Keratinocyte (primary cell): ENCODE data around the gene CWC22. TPM values are rescaled to one million over a fixed set of nuclear protein-coding genes. Genes with fewer than 3 reads are reported as not detected.

Experiments used
- DNase-seq: peaks from one replicate; pipeline ENCODE4 v3.0.0-alpha.2; 2011; ENCODE audit warnings: low read depth, missing footprints, low spot score
- FAIRE-seq: peaks from 2 replicates; lab custom pipeline; 2011; peaks lifted over from hg19 to GRCh38; lab: Jason Lieb, UNC
- H2AFZ ChIP-seq: 2 replicates; pipeline ENCODE4 v1.6.0; 2012; ENCODE audit warnings: low read length, control low read depth, inconsistent platforms; ENCODE audit not compliant: control insufficient read depth
- H3K27ac ChIP-seq: 2 replicates; pipeline ENCODE4 v1.5.1; 2011; ENCODE audit warnings: low read length; ENCODE audit not compliant: control insufficient read depth, insufficient read depth
- H3K27me3 ChIP-seq: 3 replicates; pipeline ENCODE4 v1.6.0; 2011; ENCODE audit warnings: low read length; ENCODE audit not compliant: control insufficient read depth, insufficient read depth; ENCODE audit errors: extremely low read depth
- H3K36me3 ChIP-seq, 2 experiments: 2 replicates in 1 of 2; 3 replicates in 1 of 2; pipeline ENCODE4 v1.5.1; 2011; ENCODE audit warnings: low read length in 2 of 2, mild to moderate bottlenecking in 1 of 2; ENCODE audit not compliant: control insufficient read depth in 2 of 2, insufficient read depth in 2 of 2; ENCODE audit errors: extremely low read depth in 1 of 2
- H3K4me1 ChIP-seq: 3 replicates; pipeline ENCODE4 v1.5.1; 2011; ENCODE audit warnings: low read length; ENCODE audit not compliant: control insufficient read depth, insufficient read depth; ENCODE audit errors: extremely low read depth
- H3K4me2 ChIP-seq: 3 replicates; pipeline ENCODE4 v1.6.0; 2011; ENCODE audit warnings: low read depth, low read length; ENCODE audit not compliant: control insufficient read depth, insufficient read depth; ENCODE audit errors: extremely low read depth
- H3K4me3 ChIP-seq, 3 experiments: fragments of 200-600 bp in 1 of 3; sonication (generic) in 1 of 3; 2 replicates in 2 of 3; 3 replicates in 1 of 3; pipeline ENCODE4 v1.5.1; 2011 to 2016; ENCODE audit warnings: low read length in 3 of 3, mild to moderate bottlenecking in 3 of 3, control low read depth in 2 of 3, inconsistent platforms in 1 of 3, low read depth in 1 of 3, mixed read lengths in 1 of 3, mixed run types in 1 of 3, moderate library complexity in 1 of 3; ENCODE audit not compliant: control insufficient read depth in 2 of 3, insufficient read depth in 2 of 3; ENCODE audit errors: extremely low read depth in 1 of 3
- H3K79me2 ChIP-seq: 2 replicates; pipeline ENCODE4 v1.6.0; 2012; ENCODE audit warnings: low read length; ENCODE audit not compliant: control insufficient read depth, insufficient read depth
- H3K9ac ChIP-seq: 3 replicates; pipeline ENCODE4 v1.6.0; 2011; ENCODE audit warnings: low read length; ENCODE audit not compliant: control insufficient read depth, insufficient read depth; ENCODE audit errors: extremely low read depth
- H3K9me1 ChIP-seq: 3 replicates; pipeline ENCODE4 v1.6.0; 2011; ENCODE audit warnings: low read length; ENCODE audit not compliant: control insufficient read depth, insufficient read depth; ENCODE audit errors: extremely low read depth
- H3K9me3 ChIP-seq: 2 replicates; pipeline ENCODE4 v1.5.1; 2012; ENCODE audit warnings: low read depth, low read length; ENCODE audit not compliant: control insufficient read depth
- H4K20me1 ChIP-seq: 3 replicates; pipeline ENCODE4 v1.6.0; 2011; ENCODE audit warnings: low read length; ENCODE audit not compliant: control insufficient read depth, insufficient read depth; ENCODE audit errors: extremely low read depth
- EZH2 ChIP-seq: IDR thresholded peaks from one replicate; pipeline ENCODE4 v1.6.1; 2012; ENCODE audit warnings: inconsistent platforms, mild to moderate bottlenecking, low read length, moderate library complexity
- dilution Hi-C: fragments of 300-500 bp; cut with MboI; formaldehyde crosslinking; loops from one replicate; pipeline ENCODE4 v1.7.0; 2020; ENCODE audit warnings: low sequenced_read_pairs; ENCODE audit not compliant: extremely low pct_ligation_motif_present
- polyA plus RNA-seq, 5 experiments: library from polyadenylated mRNA; depleted of rRNA in 3 of 5; stranded (reverse) in 3 of 5; stranded (forward) in 1 of 5; unstranded in 1 of 5; fragments of >200 nt; gene quantifications; 1 replicate in 1 of 5; 2 replicates in 3 of 5; 3 replicates in 1 of 5; pipeline versions ENCODE4 v1.2.1 to v1.2.3, GENCODE V29; 2011 to 2012; ENCODE audit warnings: missing spikeins in 2 of 5, low read depth in 1 of 5, low replicate concordance in 1 of 5
- TF ChIP-seq, protein P1 (sequence below), 3 experiments: IDR thresholded peaks in 1 of 3; conservative IDR thresholded peaks in 1 of 3; optimal IDR thresholded peaks in 1 of 3; 2 replicates in 2 of 3; 3 replicates in 1 of 3; pipeline versions ENCODE3 to v1.5.1; 2011; ENCODE audit warnings: low read length in 3 of 3, mild to moderate bottlenecking in 3 of 3, moderate library complexity in 2 of 3, control low read depth in 1 of 3, inconsistent platforms in 1 of 3; ENCODE audit not compliant: insufficient read depth in 2 of 3; ENCODE audit errors: extremely low read depth in 1 of 3

The CWC22 gene
- polyA plus RNA-seq, 1 donor (not counting 4 experiments of a cell fraction or from before 2014, with no cell fraction given), result 8.8 TPM

DNA sequence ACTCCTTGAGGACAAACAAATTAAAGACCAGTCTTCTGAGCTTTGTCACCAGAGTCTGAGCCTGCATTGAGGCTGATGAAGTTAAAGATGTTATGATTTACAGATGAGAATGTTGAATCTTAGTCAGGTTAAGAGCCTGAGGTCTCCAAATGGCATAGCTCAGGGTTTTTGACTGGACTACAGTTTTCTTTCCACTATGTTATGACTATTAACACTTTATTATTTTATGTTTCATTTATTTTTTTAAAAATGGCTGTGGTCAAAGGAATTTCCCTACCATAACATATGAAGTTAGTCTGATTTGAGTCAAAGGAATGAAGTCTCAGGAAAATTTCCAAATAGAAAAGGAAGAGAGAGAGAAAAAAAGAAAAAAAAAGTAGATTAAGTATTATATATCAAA lies 39.7 kb upstream of the CWC22 start:
- no peaks in the 10 kb centered on the region for H3K27me3 ChIP-seq
- H3K36me3 ChIP-seq, result no peaks in the 10 kb centered on the region
- H3K9me3 ChIP-seq, result no peaks in the 10 kb centered on the region
- no peak overlapping the region for H3K4me2 ChIP-seq
- no peak overlapping the region for H3K4me3 ChIP-seq
- H3K9me1 ChIP-seq, result no peaks in the 10 kb centered on the region
- DNase-seq (no peak), FAIRE-seq (no peak)
- dilution Hi-C loops, result no loop called here
- no peak overlapping the region for H3K27ac ChIP-seq
- no peaks in the 10 kb centered on the region for H3K4me1 ChIP-seq
- H3K79me2 ChIP-seq, result no peaks in the 10 kb centered on the region
- H3K9ac ChIP-seq, result no peak overlapping the region
- TF ChIP-seq EZH2, result no peak
- TF ChIP-seq, protein P1, sequence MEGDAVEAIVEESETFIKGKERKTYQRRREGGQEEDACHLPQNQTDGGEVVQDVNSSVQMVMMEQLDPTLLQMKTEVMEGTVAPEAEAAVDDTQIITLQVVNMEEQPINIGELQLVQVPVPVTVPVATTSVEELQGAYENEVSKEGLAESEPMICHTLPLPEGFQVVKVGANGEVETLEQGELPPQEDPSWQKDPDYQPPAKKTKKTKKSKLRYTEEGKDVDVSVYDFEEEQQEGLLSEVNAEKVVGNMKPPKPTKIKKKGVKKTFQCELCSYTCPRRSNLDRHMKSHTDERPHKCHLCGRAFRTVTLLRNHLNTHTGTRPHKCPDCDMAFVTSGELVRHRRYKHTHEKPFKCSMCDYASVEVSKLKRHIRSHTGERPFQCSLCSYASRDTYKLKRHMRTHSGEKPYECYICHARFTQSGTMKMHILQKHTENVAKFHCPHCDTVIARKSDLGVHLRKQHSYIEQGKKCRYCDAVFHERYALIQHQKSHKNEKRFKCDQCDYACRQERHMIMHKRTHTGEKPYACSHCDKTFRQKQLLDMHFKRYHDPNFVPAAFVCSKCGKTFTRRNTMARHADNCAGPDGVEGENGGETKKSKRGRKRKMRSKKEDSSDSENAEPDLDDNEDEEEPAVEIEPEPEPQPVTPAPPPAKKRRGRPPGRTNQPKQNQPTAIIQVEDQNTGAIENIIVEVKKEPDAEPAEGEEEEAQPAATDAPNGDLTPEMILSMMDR (optimal IDR thresholded peaks at IDR 0.05 in 1 of 3, IDR thresholded peaks at IDR 0.05 in 1 of 3, conservative IDR thresholded peaks at IDR 0.05 in 1 of 3; ENCODE audit: extremely low read depth in 1 of 3, insufficient read depth in 2 of 3, low read length in 3 of 3), result no peak
- no peak overlapping the region for H2AFZ ChIP-seq
- H4K20me1 ChIP-seq, result no peaks in the 10 kb centered on the region

DNA sequence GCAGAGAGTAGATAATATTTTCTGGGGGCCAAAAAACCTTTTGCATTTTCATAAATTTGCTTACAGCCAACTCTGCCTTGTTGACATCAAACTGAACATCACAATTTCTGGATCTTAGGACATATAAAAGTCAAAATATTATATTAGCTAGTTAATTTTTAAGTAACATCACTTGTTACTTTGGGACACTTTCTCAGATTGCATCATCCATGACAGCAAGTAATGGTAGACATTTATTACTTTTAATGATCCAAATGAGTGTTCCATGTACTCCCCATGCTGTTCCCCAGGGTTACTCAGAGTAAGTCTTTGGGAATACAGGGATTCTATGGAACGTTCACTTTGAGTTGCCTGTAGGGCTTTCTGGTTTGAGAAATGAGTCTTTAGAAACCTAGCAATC lies 39.1 kb upstream of the CWC22 start:
- no peak overlapping the region for H3K27ac ChIP-seq
- no peak for DNase-seq
- H3K4me2 ChIP-seq, result no peak overlapping the region
- no peak for TF ChIP-seq EZH2
- TF ChIP-seq, protein P1 (optimal IDR thresholded peaks at IDR 0.05 in 1 of 3, IDR thresholded peaks at IDR 0.05 in 1 of 3, conservative IDR thresholded peaks at IDR 0.05 in 1 of 3; ENCODE audit: extremely low read depth in 1 of 3, insufficient read depth in 2 of 3, low read length in 3 of 3), result no peak
- dilution Hi-C loops, result no loop called here
- no peaks in the 10 kb centered on the region for H3K36me3 ChIP-seq
- no peaks in the 10 kb centered on the region for H4K20me1 ChIP-seq
- no peak overlapping the region for H2AFZ ChIP-seq
- H3K4me1 ChIP-seq, result no peaks in the 10 kb centered on the region
- H3K27me3 ChIP-seq, result no peaks in the 10 kb centered on the region
- no peaks in the 10 kb centered on the region for H3K9me1 ChIP-seq
- no peaks in the 10 kb centered on the region for H3K9me3 ChIP-seq
- H3K9ac ChIP-seq, result no peak overlapping the region
- no peak overlapping the region for H3K4me3 ChIP-seq
- no peaks in the 10 kb centered on the region for H3K79me2 ChIP-seq
- FAIRE-seq, result no peak
